ENCODE results near the gene SPATS2L. TPM values are rescaled to one million over a fixed set of nuclear protein-coding genes. Genes with fewer than 3 reads are reported as not detected.

The SPATS2L gene
- total RNA-seq, 6 donors from 2014 or later, result 57.6 to 127 (median 80.4) TPM

DNA sequence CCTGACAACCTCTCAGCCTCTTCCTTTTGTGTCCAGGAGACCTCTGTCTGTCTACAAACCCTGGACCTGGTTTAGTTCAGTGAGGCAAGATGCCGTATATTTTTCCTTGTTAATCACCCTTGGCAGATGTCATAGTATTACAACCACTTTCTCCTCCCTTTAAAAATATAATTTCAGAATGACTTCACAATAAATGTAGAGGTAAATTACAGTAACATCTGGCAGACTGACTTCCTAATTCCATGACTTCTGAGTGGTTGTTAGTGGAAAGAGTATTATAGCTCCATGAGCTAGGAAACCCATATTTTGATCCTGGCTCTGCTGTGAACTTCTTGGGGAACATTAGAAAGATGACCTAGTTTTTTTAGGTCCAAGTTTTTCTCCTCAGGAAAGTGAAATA lies 39.5 kb downstream of the SPATS2L start:
- Histone ChIP-seq H3K4me1 (peaks cover 0 to 10% (median 10%) of the 10 kb centered on the region in 4 donors), H3K27me3 (no peaks in the 10 kb centered on the region), H3K9me3 (no peaks in the 10 kb centered on the region), H3K27ac (no peak overlapping the region), H3K36me3 (no peaks in the 10 kb centered on the region), H3K4me3 (no peak overlapping the region)
- ATAC-seq (ENCODE audit: low FRiP score in 2 of 2) (peak in 1 of 2 donors; percentile 29), DNase-seq (no peak)
- 82% methylated on average over 1 of the region's 1 CpG for WGBS, 2 donors
- TF ChIP-seq, protein P1, sequence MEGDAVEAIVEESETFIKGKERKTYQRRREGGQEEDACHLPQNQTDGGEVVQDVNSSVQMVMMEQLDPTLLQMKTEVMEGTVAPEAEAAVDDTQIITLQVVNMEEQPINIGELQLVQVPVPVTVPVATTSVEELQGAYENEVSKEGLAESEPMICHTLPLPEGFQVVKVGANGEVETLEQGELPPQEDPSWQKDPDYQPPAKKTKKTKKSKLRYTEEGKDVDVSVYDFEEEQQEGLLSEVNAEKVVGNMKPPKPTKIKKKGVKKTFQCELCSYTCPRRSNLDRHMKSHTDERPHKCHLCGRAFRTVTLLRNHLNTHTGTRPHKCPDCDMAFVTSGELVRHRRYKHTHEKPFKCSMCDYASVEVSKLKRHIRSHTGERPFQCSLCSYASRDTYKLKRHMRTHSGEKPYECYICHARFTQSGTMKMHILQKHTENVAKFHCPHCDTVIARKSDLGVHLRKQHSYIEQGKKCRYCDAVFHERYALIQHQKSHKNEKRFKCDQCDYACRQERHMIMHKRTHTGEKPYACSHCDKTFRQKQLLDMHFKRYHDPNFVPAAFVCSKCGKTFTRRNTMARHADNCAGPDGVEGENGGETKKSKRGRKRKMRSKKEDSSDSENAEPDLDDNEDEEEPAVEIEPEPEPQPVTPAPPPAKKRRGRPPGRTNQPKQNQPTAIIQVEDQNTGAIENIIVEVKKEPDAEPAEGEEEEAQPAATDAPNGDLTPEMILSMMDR (IDR thresholded peaks at IDR 0.05), result no peak
- no peak for TF ChIP-seq EP300 (IDR thresholded peaks at IDR 0.05)
- TF ChIP-seq POLR2A (IDR thresholded peaks at IDR 0.05), result no peak
- no peak for TF ChIP-seq POLR2AphosphoS5 (IDR thresholded peaks at IDR 0.05)

DNA sequence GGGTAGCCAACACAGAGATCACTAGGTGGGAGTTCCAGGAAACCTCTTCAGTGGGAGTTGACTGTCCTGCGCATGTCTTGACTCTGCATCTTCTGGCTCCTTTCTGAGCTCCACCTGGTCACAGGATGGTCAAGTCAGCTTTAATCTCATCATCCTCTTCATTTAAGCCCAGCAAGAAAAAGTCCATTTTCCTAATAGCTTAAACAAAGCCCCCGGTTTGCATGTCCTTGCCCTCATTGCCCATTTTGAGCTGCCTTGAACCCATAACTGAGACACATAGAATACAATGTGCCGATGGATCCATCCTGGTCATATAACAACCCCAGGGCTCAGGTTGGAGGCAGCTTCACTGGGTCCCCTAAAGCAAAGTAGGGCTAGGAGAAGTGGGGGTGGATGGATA lies 40.8 kb downstream of the SPATS2L start:
- H3K36me3 ChIP-seq, result no peaks in the 10 kb centered on the region
- DNase-seq (no peak), ATAC-seq (ENCODE audit: low FRiP score in 2 of 2) (no peak)
- 98 to 100% methylated on average over 3 of the region's 3 CpGs for WGBS, 2 donors
- H3K4me1 ChIP-seq, result peaks cover under 1 to 9% (median 4%) of the 10 kb centered on the region in 4 donors
- no peak for TF ChIP-seq POLR2A (IDR thresholded peaks at IDR 0.05)
- TF ChIP-seq, protein P1 (IDR thresholded peaks at IDR 0.05), result no peak
- TF ChIP-seq EP300 (IDR thresholded peaks at IDR 0.05), result no peak
- no peak for TF ChIP-seq POLR2AphosphoS5 (IDR thresholded peaks at IDR 0.05)
- H3K27ac ChIP-seq, result no peak overlapping the region
- H3K9me3 ChIP-seq, result no peaks in the 10 kb centered on the region
- no peaks in the 10 kb centered on the region for H3K27me3 ChIP-seq
- H3K4me3 ChIP-seq, result no peak overlapping the region

DNA sequence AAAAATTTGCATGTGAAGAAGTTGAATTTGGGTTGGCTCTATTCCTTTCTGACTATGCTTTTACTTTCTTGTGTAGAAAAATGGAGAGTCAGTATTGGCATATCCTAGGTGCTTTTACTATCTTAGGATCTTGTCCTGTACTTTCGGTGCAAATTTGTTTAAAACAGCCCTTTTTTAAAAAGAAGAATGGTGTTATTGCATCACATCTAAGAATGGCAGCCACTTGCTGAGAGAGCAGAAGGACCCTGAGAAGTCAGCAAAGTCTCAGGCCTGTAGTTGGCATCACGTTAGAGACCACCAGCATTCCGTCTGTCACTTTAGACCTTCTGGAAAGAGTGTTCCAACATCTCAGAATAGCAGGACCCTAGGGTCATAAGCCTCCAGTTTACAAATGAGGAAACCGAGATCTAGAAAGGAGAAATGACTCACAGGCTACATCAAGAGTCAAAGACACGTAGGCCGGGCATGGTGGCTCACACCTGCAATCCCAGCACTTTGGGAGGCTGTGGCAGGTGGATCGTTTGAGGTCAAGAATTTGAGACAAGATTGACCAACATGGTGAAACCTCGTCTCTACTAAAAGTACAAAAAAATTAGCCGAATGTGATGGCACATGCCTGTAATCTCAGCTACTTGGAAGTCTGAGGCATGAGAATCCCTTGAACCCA lies 42.5 kb downstream of the SPATS2L start:
- H3K9me3 ChIP-seq, result no peaks in the 10 kb centered on the region
- WGBS, 2 donors, result 87% methylated on average over 9 of the region's 9 CpGs
- no peak for ATAC-seq (ENCODE audit: low FRiP score in 2 of 2)
- no peak overlapping the region for H3K27ac ChIP-seq
- no peaks in the 10 kb centered on the region for H3K27me3 ChIP-seq
- H3K4me1 ChIP-seq, result peaks cover 0 to 12% (median 6%) of the 10 kb centered on the region in 4 donors
- no peak for TF ChIP-seq EP300 (IDR thresholded peaks at IDR 0.05)
- no peak for TF ChIP-seq POLR2AphosphoS5 (IDR thresholded peaks at IDR 0.05)
- no peak for TF ChIP-seq POLR2A (IDR thresholded peaks at IDR 0.05)
- TF ChIP-seq, protein P1 (IDR thresholded peaks at IDR 0.05), result no peak
- no peak overlapping the region for H3K4me3 ChIP-seq
- DNase-seq, result no peak
- no peaks in the 10 kb centered on the region for H3K36me3 ChIP-seq

DNA sequence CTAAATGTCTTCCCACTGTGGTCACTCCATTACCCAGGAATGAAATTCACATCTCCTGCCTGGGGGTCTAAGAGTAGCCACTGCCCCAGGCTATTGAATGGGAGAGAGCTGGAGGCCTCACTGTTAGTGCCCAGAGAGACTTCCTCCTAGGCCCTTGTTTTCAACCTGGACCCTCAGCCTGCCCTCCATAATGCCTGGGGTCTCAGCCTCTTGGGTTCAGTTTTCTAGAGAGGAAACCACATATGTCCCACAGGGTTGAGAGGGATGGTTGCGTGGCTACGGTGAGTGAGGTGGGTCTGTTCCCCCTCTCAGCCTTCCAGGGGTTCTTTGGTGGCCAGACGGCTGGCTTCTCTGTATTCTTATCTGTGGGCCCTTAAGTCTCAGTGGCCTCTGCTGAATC lies 43.4 kb downstream of the SPATS2L start:
- WGBS, 2 donors, result 87 to 94% methylated on average over 3 of the region's 3 CpGs
- H3K27ac ChIP-seq, result no peak overlapping the region
- no peak for TF ChIP-seq POLR2A (IDR thresholded peaks at IDR 0.05)
- TF ChIP-seq, protein P1 (IDR thresholded peaks at IDR 0.05), result no peak
- TF ChIP-seq POLR2AphosphoS5 (IDR thresholded peaks at IDR 0.05), result no peak
- no peak for TF ChIP-seq EP300 (IDR thresholded peaks at IDR 0.05)
- peaks cover 0 to 12% (median 6%) of the 10 kb centered on the region in 4 donors for H3K4me1 ChIP-seq
- DNase-seq (no peak), ATAC-seq (ENCODE audit: low FRiP score in 2 of 2) (no peak)
- no peaks in the 10 kb centered on the region for H3K9me3 ChIP-seq
- H3K27me3 ChIP-seq, result no peaks in the 10 kb centered on the region
- H3K4me3 ChIP-seq, result no peak overlapping the region
- no peaks in the 10 kb centered on the region for H3K36me3 ChIP-seq

DNA sequence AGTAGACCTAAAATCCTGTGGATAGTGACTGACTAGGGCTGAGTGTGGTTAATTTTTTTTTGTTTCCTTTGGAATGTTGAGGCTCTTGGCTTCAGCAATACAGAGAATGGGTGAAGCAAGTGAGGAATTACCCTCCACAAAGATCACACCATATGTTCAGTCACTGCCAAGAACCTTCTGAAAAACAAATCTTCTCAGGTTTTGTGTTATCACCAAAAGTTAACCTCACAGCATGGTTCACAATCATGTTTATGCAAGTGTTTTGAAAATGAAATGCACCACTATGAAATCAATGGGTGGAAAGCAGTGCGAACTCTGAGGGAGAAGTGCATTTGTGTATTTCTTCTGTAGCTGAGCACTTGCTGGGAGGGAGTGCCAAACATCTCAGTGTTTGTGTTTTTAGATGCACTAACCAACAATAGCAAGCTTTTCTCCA lies 44.4 kb downstream of the SPATS2L start:
- 95 to 100% methylated on average over 1 of the region's 1 CpG for WGBS, 2 donors
- peaks cover 0 to 12% (median 6%) of the 10 kb centered on the region in 4 donors for H3K4me1 ChIP-seq
- no peaks in the 10 kb centered on the region for H3K27me3 ChIP-seq
- TF ChIP-seq POLR2AphosphoS5 (IDR thresholded peaks at IDR 0.05) (no peak), EP300 (IDR thresholded peaks at IDR 0.05) (no peak), POLR2A (IDR thresholded peaks at IDR 0.05) (no peak)
- TF ChIP-seq, protein P1 (IDR thresholded peaks at IDR 0.05), result no peak
- no peaks in the 10 kb centered on the region for H3K9me3 ChIP-seq
- no peaks in the 10 kb centered on the region for H3K36me3 ChIP-seq
- no peak for DNase-seq
- no peak for ATAC-seq (ENCODE audit: low FRiP score in 2 of 2)
- H3K27ac ChIP-seq, result no peak overlapping the region
- H3K4me3 ChIP-seq, result no peak overlapping the region
